ENCODE results near the gene THAP5. TPM values are rescaled to one million over a fixed set of nuclear protein-coding genes. Genes with fewer than 3 reads are reported as not detected.
"Not testable (repeated sequence)": the region's sequence is repeated elsewhere in the genome, so short reads cannot be mapped to it uniquely, and the experiment has no call there.

The THAP5 gene
- total RNA-seq, 2 donors from 2014 or later: 29.2 to 31.1 TPM

GRCh38 chr7:108538685-108539084, 30.8 kb downstream of the THAP5 start:
- not testable (repeated sequence) for H3K9me3 Mint-ChIP-seq; H3K36me3 Mint-ChIP-seq (ENCODE audit: insufficient read depth in 2 of 2); ATAC-seq (replicated peaks in 1 of 2); H3K4me1 Mint-ChIP-seq (ENCODE audit: low read depth); DNase-seq; H3K27ac Mint-ChIP-seq; H3K27me3 Mint-ChIP-seq (ENCODE audit: low read depth); H3K4me3 Mint-ChIP-seq

- not testable (repeated sequence) for H3K9me3 Mint-ChIP-seq; H3K4me1 Mint-ChIP-seq (ENCODE audit: low read depth); ATAC-seq (replicated peaks in 1 of 2); DNase-seq; H3K27me3 Mint-ChIP-seq (ENCODE audit: low read depth); H3K4me3 Mint-ChIP-seq; H3K27ac Mint-ChIP-seq; H3K36me3 Mint-ChIP-seq (ENCODE audit: insufficient read depth in 2 of 2)
Observed at GRCh38 chr7:108538236-108538635, 31.3 kb downstream of the THAP5 start.

- Mint-ChIP-seq H3K36me3 (ENCODE audit: insufficient read depth in 2 of 2) (no peaks in the 10 kb centered on the region), H3K27me3 (ENCODE audit: low read depth) (no peaks in the 10 kb centered on the region), H3K9me3 (no peaks in the 10 kb centered on the region), H3K27ac (no peak overlapping the region), H3K4me3 (no peak overlapping the region), H3K4me1 (ENCODE audit: low read depth) (no peaks in the 10 kb centered on the region)
- DNase-seq (no peak), ATAC-seq (replicated peaks in 1 of 2) (no peak)
Observed at GRCh38 chr7:108537229-108537628, 32.3 kb downstream of the THAP5 start.

GRCh38 chr7:108535744-108536143, 33.8 kb downstream of the THAP5 start:
- Mint-ChIP-seq H3K4me3 (no peak overlapping the region), H3K27ac (no peak overlapping the region), H3K36me3 (ENCODE audit: insufficient read depth in 2 of 2) (no peaks in the 10 kb centered on the region), H3K27me3 (ENCODE audit: low read depth) (no peaks in the 10 kb centered on the region), H3K4me1 (ENCODE audit: low read depth) (no peaks in the 10 kb centered on the region), H3K9me3 (no peaks in the 10 kb centered on the region)
- ATAC-seq (replicated peaks in 1 of 2) (no peak), DNase-seq (no peak)

GRCh38 chr7:108535257-108535656, 34.2 kb downstream of the THAP5 start:
- H3K36me3 Mint-ChIP-seq (ENCODE audit: insufficient read depth in 2 of 2): no peaks in the 10 kb centered on the region
- H3K4me3 Mint-ChIP-seq: no peak overlapping the region
- H3K4me1 Mint-ChIP-seq (ENCODE audit: low read depth): no peaks in the 10 kb centered on the region
- H3K27me3 Mint-ChIP-seq (ENCODE audit: low read depth): no peaks in the 10 kb centered on the region
- H3K9me3 Mint-ChIP-seq: no peaks in the 10 kb centered on the region
- ATAC-seq (replicated peaks in 1 of 2) (no peak), DNase-seq (no peak)
- H3K27ac Mint-ChIP-seq: no peak overlapping the region

- H3K4me1 Mint-ChIP-seq (ENCODE audit: low read depth): no peaks in the 10 kb centered on the region
- no peak overlapping the region for H3K27ac Mint-ChIP-seq
- H3K36me3 Mint-ChIP-seq (ENCODE audit: insufficient read depth in 2 of 2): no peaks in the 10 kb centered on the region
- no peaks in the 10 kb centered on the region for H3K27me3 Mint-ChIP-seq (ENCODE audit: low read depth)
- no peak overlapping the region for H3K4me3 Mint-ChIP-seq
- DNase-seq (no peak), ATAC-seq (replicated peaks in 1 of 2) (no peak)
- H3K9me3 Mint-ChIP-seq: no peaks in the 10 kb centered on the region
Observed at GRCh38 chr7:108533712-108534111, 35.8 kb downstream of the THAP5 start.

GRCh38 chr7:108529341-108529740, 40.2 kb downstream of the THAP5 start:
- no peak for ATAC-seq (replicated peaks in 1 of 2)
- H3K4me3 Mint-ChIP-seq: no peak overlapping the region
- H3K9me3 Mint-ChIP-seq: no peaks in the 10 kb centered on the region
- no peak overlapping the region for H3K27ac Mint-ChIP-seq
- peaks cover 2 to 3% of the 10 kb centered on the region in 2 donors for H3K36me3 Mint-ChIP-seq (ENCODE audit: insufficient read depth in 2 of 2)
- H3K4me1 Mint-ChIP-seq (ENCODE audit: low read depth): peaks cover 18% of the 10 kb centered on the region
- no peaks in the 10 kb centered on the region for H3K27me3 Mint-ChIP-seq (ENCODE audit: low read depth)
- no peak for DNase-seq

- Mint-ChIP-seq H3K9me3 (no peaks in the 10 kb centered on the region), H3K36me3 (ENCODE audit: insufficient read depth in 2 of 2) (peaks cover 2 to 3% of the 10 kb centered on the region in 2 donors), H3K27me3 (ENCODE audit: low read depth) (no peaks in the 10 kb centered on the region), H3K4me3 (peak overlapping the region in 1 of 2 donors; percentile 10), H3K27ac (peak overlapping the region; percentile 6), H3K4me1 (ENCODE audit: low read depth) (peaks cover 28% of the 10 kb centered on the region)
- ATAC-seq (replicated peaks in 1 of 2) (no peak), DNase-seq (no peak)
Observed at GRCh38 chr7:108528183-108528712, 41.3 kb downstream of the THAP5 start.

- DNase-seq (no peak), ATAC-seq (replicated peaks in 1 of 2) (no peak)
- Mint-ChIP-seq H3K27me3 (ENCODE audit: low read depth) (no peaks in the 10 kb centered on the region), H3K4me3 (peak overlapping the region; percentile 94), H3K27ac (peak overlapping the region; percentile 96), H3K9me3 (no peaks in the 10 kb centered on the region), H3K36me3 (ENCODE audit: insufficient read depth in 2 of 2) (peaks cover 2 to 3% of the 10 kb centered on the region in 2 donors), H3K4me1 (ENCODE audit: low read depth) (peaks cover 39% of the 10 kb centered on the region)
Observed at GRCh38 chr7:108526768-108527017, 42.8 kb downstream of the THAP5 start.

GRCh38 chr7:108525985-108526767, 43.3 kb downstream of the THAP5 start, which contains the start of gene PNPLA8:
Gene PNPLA8 (minus strand): TSS chr7:108526135. CDS start chr7:108515491, 10,644 bp downstream.
- Mint-ChIP-seq H3K4me3 (peak within 1 kb of the TSS; percentile 94), H3K36me3 (ENCODE audit: insufficient read depth in 2 of 2) (peaks cover 2 to 3% of the 10 kb centered on the region in 2 donors), H3K9me3 (no peaks in the 10 kb centered on the region), H3K27ac (peak within 1 kb of the TSS; percentile 96), H3K27me3 (ENCODE audit: low read depth) (no peaks in the 10 kb centered on the region), H3K4me1 (ENCODE audit: low read depth) (peaks cover 44% of the 10 kb centered on the region)
- peak; percentile 94 to 95 for ATAC-seq (replicated peaks in 1 of 2)
- peak; percentile 100 for DNase-seq

- no peaks in the 10 kb centered on the region for H3K9me3 Mint-ChIP-seq
- H3K27me3 Mint-ChIP-seq (ENCODE audit: low read depth): no peaks in the 10 kb centered on the region
- ATAC-seq (replicated peaks in 1 of 2) (peak; percentile 39 to 46), DNase-seq (no peak)
- peak overlapping the region; percentile 94 for H3K4me3 Mint-ChIP-seq
- H3K4me1 Mint-ChIP-seq (ENCODE audit: low read depth): peaks cover 49% of the 10 kb centered on the region
- H3K36me3 Mint-ChIP-seq (ENCODE audit: insufficient read depth in 2 of 2): peaks cover 2 to 3% of the 10 kb centered on the region in 2 donors
- peak overlapping the region; percentile 96 for H3K27ac Mint-ChIP-seq
Observed at GRCh38 chr7:108525327-108525984, 44.0 kb downstream of the THAP5 start.

- no peak for ATAC-seq (replicated peaks in 1 of 2)
- Mint-ChIP-seq H3K4me3 (peak overlapping the region in 1 of 2 donors; percentile 33), H3K4me1 (ENCODE audit: low read depth) (peaks cover 45% of the 10 kb centered on the region), H3K36me3 (ENCODE audit: insufficient read depth in 2 of 2) (peaks cover 8 to 9% of the 10 kb centered on the region in 2 donors), H3K27me3 (ENCODE audit: low read depth) (no peaks in the 10 kb centered on the region), H3K9me3 (no peaks in the 10 kb centered on the region), H3K27ac (peak overlapping the region; percentile 2)
- DNase-seq: no peak
Observed at GRCh38 chr7:108522780-108523179, 46.7 kb downstream of the THAP5 start.

GRCh38 chr7:108517951-108518350, 51.6 kb downstream of the THAP5 start:
- ATAC-seq (replicated peaks in 1 of 2): no peak
- no peaks in the 10 kb centered on the region for H3K27me3 Mint-ChIP-seq (ENCODE audit: low read depth)
- no peaks in the 10 kb centered on the region for H3K9me3 Mint-ChIP-seq
- no peak overlapping the region for H3K27ac Mint-ChIP-seq
- no peak overlapping the region for H3K4me3 Mint-ChIP-seq
- no peak for DNase-seq
- H3K36me3 Mint-ChIP-seq (ENCODE audit: insufficient read depth in 2 of 2): peaks cover 5 to 12% of the 10 kb centered on the region in 2 donors
- peaks cover 23% of the 10 kb centered on the region for H3K4me1 Mint-ChIP-seq (ENCODE audit: low read depth)

Data from activated T-cell treated with anti-CD3 and anti-CD28 coated beads, Interleukin-2, amount 50 U/mL, for 72 hours (primary cell).